Measurements from ENCODE around the gene CIB4. TPM values are rescaled to one million over a fixed set of nuclear protein-coding genes. Genes with fewer than 3 reads are reported as not detected.

CIB4 gene
- total and polyA plus RNA-seq, 2 experiments from 2014 or later = not detected

GRCh38 chr2:26650713-26651469, 9.7 kb upstream of the CIB4 start:
- no peaks in the 10 kb centered on the region for H3K27me3 ChIP-seq
- no peaks in the 10 kb centered on the region for H3K36me3 ChIP-seq
- H3K27ac ChIP-seq = no peak overlapping the region
- DNase-seq (ENCODE audit: low read depth in 1 of 2, low spot score in 1 of 2) = peak in 1 of 2 donors; percentile 47
- H3K9me3 ChIP-seq (ENCODE audit: low read depth) = no peaks in the 10 kb centered on the region
- H3K4me3 ChIP-seq = no peak overlapping the region
- TF ChIP-seq CTCF (IDR thresholded peaks at IDR 0.05; ENCODE audit: low read depth, low read length) = no peak
- H3K4me1 ChIP-seq (ENCODE audit: low read depth) = peaks cover 24% of the 10 kb centered on the region

- peaks cover 24% of the 10 kb centered on the region for H3K4me1 ChIP-seq (ENCODE audit: low read depth)
- peaks cover 3% of the 10 kb centered on the region for H3K27me3 ChIP-seq
- H3K9me3 ChIP-seq (ENCODE audit: low read depth) = no peaks in the 10 kb centered on the region
- DNase-seq (ENCODE audit: low read depth in 1 of 2, low spot score in 1 of 2) = no peak
- no peak overlapping the region for H3K27ac ChIP-seq
- TF ChIP-seq CTCF (IDR thresholded peaks at IDR 0.05; ENCODE audit: low read depth, low read length) = no peak
- no peaks in the 10 kb centered on the region for H3K36me3 ChIP-seq
- H3K4me3 ChIP-seq = no peak overlapping the region
Observed at GRCh38 chr2:26649992-26650712, 9.0 kb upstream of the CIB4 start.

GRCh38 chr2:26649322-26649721, 8.2 kb upstream of the CIB4 start:
- Histone ChIP-seq H3K27ac (no peak overlapping the region), H3K4me3 (no peak overlapping the region), H3K9me3 (ENCODE audit: low read depth) (no peaks in the 10 kb centered on the region), H3K4me1 (ENCODE audit: low read depth) (peaks cover 22% of the 10 kb centered on the region), H3K27me3 (peaks cover 3% of the 10 kb centered on the region), H3K36me3 (no peaks in the 10 kb centered on the region)
- no peak for TF ChIP-seq CTCF (IDR thresholded peaks at IDR 0.05; ENCODE audit: low read depth, low read length)
- no peak for DNase-seq (ENCODE audit: low read depth in 1 of 2, low spot score in 1 of 2)

GRCh38 chr2:26648516-26648915, 7.3 kb upstream of the CIB4 start:
- no peaks in the 10 kb centered on the region for H3K36me3 ChIP-seq
- no peak for DNase-seq (ENCODE audit: low read depth in 1 of 2, low spot score in 1 of 2)
- peaks cover 3% of the 10 kb centered on the region for H3K27me3 ChIP-seq
- H3K27ac ChIP-seq = no peak overlapping the region
- H3K9me3 ChIP-seq (ENCODE audit: low read depth) = no peaks in the 10 kb centered on the region
- no peak for TF ChIP-seq CTCF (IDR thresholded peaks at IDR 0.05; ENCODE audit: low read depth, low read length)
- peaks cover 14% of the 10 kb centered on the region for H3K4me1 ChIP-seq (ENCODE audit: low read depth)
- no peak overlapping the region for H3K4me3 ChIP-seq

- TF ChIP-seq CTCF (IDR thresholded peaks at IDR 0.05; ENCODE audit: low read depth, low read length) = no peak
- DNase-seq (ENCODE audit: low read depth in 1 of 2, low spot score in 1 of 2) = no peak
- H3K4me3 ChIP-seq = no peak overlapping the region
- no peaks in the 10 kb centered on the region for H3K9me3 ChIP-seq (ENCODE audit: low read depth)
- H3K36me3 ChIP-seq = no peaks in the 10 kb centered on the region
- H3K4me1 ChIP-seq (ENCODE audit: low read depth) = peaks cover 11% of the 10 kb centered on the region
- H3K27me3 ChIP-seq = peaks cover 3% of the 10 kb centered on the region
- H3K27ac ChIP-seq = no peak overlapping the region
Observed at GRCh38 chr2:26647981-26648380, 6.8 kb upstream of the CIB4 start.

Data from cardiac muscle cell (in vitro differentiated cells and primary cell).